ENCODE measurements around the gene RNF167. TPM values are rescaled to one million over a fixed set of nuclear protein-coding genes. Genes with fewer than 3 reads are reported as not detected.

Gene RNF167
- total and polyA plus RNA-seq, 2 of the 13 experiments (the other 11 are each of a cell fraction or from before 2014, with no cell fraction given) = 44.1 to 45.4 TPM

GRCh38 chr17:4908301-4908700 lies 31.8 kb upstream of the RNF167 start (continued):
- TF ChIP-seq ZBTB43 (CRISPR knock-in tag; conservative IDR thresholded peaks at IDR 0.05) = 0 out of 2 replicates have a peak, but pooled peaks have one; percentile 38
- TF ChIP-seq ZNF264 (CRISPR knock-in tag; IDR thresholded peaks at IDR 0.05) = peak; percentile 69
- no peak for TF ChIP-seq MLLT10 (CRISPR knock-in tag; IDR thresholded peaks at IDR 0.05)
- peak; percentile 27; the same call in 1 of the 2 replicates for TF ChIP-seq ZNF788 (CRISPR knock-in tag; IDR thresholded peaks at IDR 0.05; ENCODE audit: borderline replicate concordance)
- peak in 1 of 2 experiments; percentile 61; a peak in 1 of 4 replicates for TF ChIP-seq KLF16 (CRISPR knock-in tag; IDR thresholded peaks at IDR 0.05)
- TF ChIP-seq ZNF841 (CRISPR knock-in tag; IDR thresholded peaks at IDR 0.05; ENCODE audit: borderline replicate concordance) = no peak
- TF ChIP-seq PPARG (CRISPR knock-in tag; conservative IDR thresholded peaks at IDR 0.05) = 0 out of 2 replicates have a peak, but pooled peaks have one; percentile 27
- TF ChIP-seq ZNF501 (CRISPR knock-in tag; IDR thresholded peaks at IDR 0.05) = 0 out of 2 replicates have a peak, but pooled peaks have one; percentile 3
- peak; percentile 73 for TF ChIP-seq POLR2G (IDR thresholded peaks at IDR 0.05; ENCODE audit: low read depth, low read length)
- peak; percentile 71; the same call in 1 of the 2 replicates for TF ChIP-seq YEATS2 (CRISPR knock-in tag; IDR thresholded peaks at IDR 0.05; ENCODE audit: borderline replicate concordance)
- TF ChIP-seq FOXJ3 (CRISPR knock-in tag; IDR thresholded peaks at IDR 0.05; ENCODE audit: borderline replicate concordance) = no peak
- peak; percentile 41; the same call in 1 of the 2 replicates for TF ChIP-seq PHF8 (CRISPR knock-in tag; IDR thresholded peaks at IDR 0.05)
- TF ChIP-seq TRAFD1 (CRISPR knock-in tag; IDR thresholded peaks at IDR 0.05; ENCODE audit: borderline replicate concordance) = no peak
- TF ChIP-seq GATAD2A (CRISPR knock-in tag; IDR thresholded peaks at IDR 0.05) = peak; percentile 72
- TF ChIP-seq ZNF292 (CRISPR knock-in tag; IDR thresholded peaks at IDR 0.05; ENCODE audit: borderline replicate concordance, low read depth) = peak; percentile 86; the same call in 1 of the 2 replicates
- no peak for TF ChIP-seq ZNF232 (CRISPR knock-in tag; IDR thresholded peaks at IDR 0.05; ENCODE audit: borderline replicate concordance)
- TF ChIP-seq MIXL1 (CRISPR knock-in tag; IDR thresholded peaks at IDR 0.05) = peak; percentile 63
- peak; percentile 40; the same call in 1 of the 2 replicates for TF ChIP-seq HMG20A (CRISPR knock-in tag; IDR thresholded peaks at IDR 0.05; ENCODE audit: borderline replicate concordance)
- TF ChIP-seq PCBP1 (IDR thresholded peaks at IDR 0.05; ENCODE audit: borderline replicate concordance, low read depth, low read length) = no peak
- no peak for TF ChIP-seq SP4 (CRISPR knock-in tag; IDR thresholded peaks at IDR 0.05)
- TF ChIP-seq TEAD3 (CRISPR knock-in tag; optimal IDR thresholded peaks at IDR 0.05; ENCODE audit: borderline replicate concordance) = peak; percentile 83
- TF ChIP-seq ZNF687 (CRISPR knock-in tag; IDR thresholded peaks at IDR 0.05) = peak; percentile 88
- no peak for TF ChIP-seq ZFAT (CRISPR knock-in tag; conservative IDR thresholded peaks at IDR 0.05)
- TF ChIP-seq SSRP1 (CRISPR knock-in tag; IDR thresholded peaks at IDR 0.05) = 0 out of 2 replicates have a peak, but pooled peaks have one; percentile 47
- TF ChIP-seq ZNF629 (CRISPR knock-in tag; conservative IDR thresholded peaks at IDR 0.05) = peak; percentile 58
- TF ChIP-seq GABPA (IDR thresholded peaks at IDR 0.05; ENCODE audit: low read depth, low read length) = peak; percentile 42
- peak; percentile 80 for TF ChIP-seq GABPA (CRISPR knock-in tag; IDR thresholded peaks at IDR 0.05; ENCODE audit: low read depth)

All from HepG2 (cell line).